ENCODE data around the gene SIAH2. TPM values are rescaled to one million over a fixed set of nuclear protein-coding genes. Genes with fewer than 3 reads are reported as not detected.

The SIAH2 gene
- total RNA-seq, 4 donors from 2014 or later = 24.8 to 102 (median 38.8) TPM

GRCh38 chr3:150749255-150749654, 13.7 kb downstream of the SIAH2 start:
- intact Hi-C loops (cut with DNase I; ENCODE audit: low total_unique reads) = no loop called here
- Histone ChIP-seq H3K4me3 (no peak overlapping the region), H3K27me3 (no peaks in the 10 kb centered on the region), H3K27ac (peak overlapping the region in 1 of 4 donors; percentile 15), H3K36me3 (no peaks in the 10 kb centered on the region), H3K4me1 (peaks cover 53 to 95% (median 74%) of the 10 kb centered on the region in 4 donors), H3K9me3 (no peaks in the 10 kb centered on the region)
- DNase-seq = no peak
- in situ Hi-C loops (cut with MboI; ENCODE audit: low pct_ligation_motif_present in 1 of 4, low pct_unique_long_range_greater_than_20kb in 1 of 4, low sequenced_read_pairs in 3 of 4) = no loop called here
- TF ChIP-seq, protein P1, sequence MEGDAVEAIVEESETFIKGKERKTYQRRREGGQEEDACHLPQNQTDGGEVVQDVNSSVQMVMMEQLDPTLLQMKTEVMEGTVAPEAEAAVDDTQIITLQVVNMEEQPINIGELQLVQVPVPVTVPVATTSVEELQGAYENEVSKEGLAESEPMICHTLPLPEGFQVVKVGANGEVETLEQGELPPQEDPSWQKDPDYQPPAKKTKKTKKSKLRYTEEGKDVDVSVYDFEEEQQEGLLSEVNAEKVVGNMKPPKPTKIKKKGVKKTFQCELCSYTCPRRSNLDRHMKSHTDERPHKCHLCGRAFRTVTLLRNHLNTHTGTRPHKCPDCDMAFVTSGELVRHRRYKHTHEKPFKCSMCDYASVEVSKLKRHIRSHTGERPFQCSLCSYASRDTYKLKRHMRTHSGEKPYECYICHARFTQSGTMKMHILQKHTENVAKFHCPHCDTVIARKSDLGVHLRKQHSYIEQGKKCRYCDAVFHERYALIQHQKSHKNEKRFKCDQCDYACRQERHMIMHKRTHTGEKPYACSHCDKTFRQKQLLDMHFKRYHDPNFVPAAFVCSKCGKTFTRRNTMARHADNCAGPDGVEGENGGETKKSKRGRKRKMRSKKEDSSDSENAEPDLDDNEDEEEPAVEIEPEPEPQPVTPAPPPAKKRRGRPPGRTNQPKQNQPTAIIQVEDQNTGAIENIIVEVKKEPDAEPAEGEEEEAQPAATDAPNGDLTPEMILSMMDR (IDR thresholded peaks at IDR 0.05) = no peak
- TF ChIP-seq POLR2AphosphoS5 (IDR thresholded peaks at IDR 0.05) (no peak), EP300 (IDR thresholded peaks at IDR 0.05; ENCODE audit: low read depth) (no peak), POLR2A (IDR thresholded peaks at IDR 0.05) (no peak)
- 53 to 70% methylated on average over 1 to 6 of the region's 6 CpGs for whole genome bisulfite sequencing, 2 donors (ENCODE audit: low coverage in 1 of 2)

DNA sequence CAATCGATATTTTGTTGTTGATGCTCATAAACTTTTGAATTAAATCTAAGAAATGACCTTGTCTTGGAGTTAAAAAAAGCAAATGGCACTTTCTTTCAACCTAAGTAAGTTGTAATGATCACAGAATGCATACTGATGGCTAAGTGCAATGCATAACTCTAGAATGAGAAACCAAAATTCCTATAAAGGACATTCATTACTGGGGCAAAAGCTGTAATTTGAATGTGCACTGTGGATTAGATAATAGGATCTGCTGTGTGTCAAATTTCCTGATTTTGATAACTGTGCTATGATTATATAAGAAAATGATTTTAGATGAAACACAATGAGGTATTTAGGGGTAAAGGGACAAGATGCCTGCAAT, 14.3 kb downstream of the SIAH2 start:
- in situ Hi-C loops (cut with MboI; ENCODE audit: low pct_ligation_motif_present in 1 of 4, low pct_unique_long_range_greater_than_20kb in 1 of 4, low sequenced_read_pairs in 3 of 4) = no loop called here
- WGBS, 2 donors (ENCODE audit: low coverage in 1 of 2) = 42% methylated on average over 1 of the region's 1 CpG
- peaks cover 53 to 96% (median 77%) of the 10 kb centered on the region in 4 donors for H3K4me1 ChIP-seq
- no peaks in the 10 kb centered on the region for H3K27me3 ChIP-seq
- intact Hi-C loops (cut with DNase I; ENCODE audit: low total_unique reads) = no loop called here
- no peak for DNase-seq
- TF ChIP-seq POLR2A (IDR thresholded peaks at IDR 0.05) (no peak), POLR2AphosphoS5 (IDR thresholded peaks at IDR 0.05) (no peak), EP300 (IDR thresholded peaks at IDR 0.05; ENCODE audit: low read depth) (no peak)
- H3K9me3 ChIP-seq = no peaks in the 10 kb centered on the region
- no peak overlapping the region for H3K4me3 ChIP-seq
- H3K36me3 ChIP-seq = no peaks in the 10 kb centered on the region
- no peak overlapping the region for H3K27ac ChIP-seq

DNA sequence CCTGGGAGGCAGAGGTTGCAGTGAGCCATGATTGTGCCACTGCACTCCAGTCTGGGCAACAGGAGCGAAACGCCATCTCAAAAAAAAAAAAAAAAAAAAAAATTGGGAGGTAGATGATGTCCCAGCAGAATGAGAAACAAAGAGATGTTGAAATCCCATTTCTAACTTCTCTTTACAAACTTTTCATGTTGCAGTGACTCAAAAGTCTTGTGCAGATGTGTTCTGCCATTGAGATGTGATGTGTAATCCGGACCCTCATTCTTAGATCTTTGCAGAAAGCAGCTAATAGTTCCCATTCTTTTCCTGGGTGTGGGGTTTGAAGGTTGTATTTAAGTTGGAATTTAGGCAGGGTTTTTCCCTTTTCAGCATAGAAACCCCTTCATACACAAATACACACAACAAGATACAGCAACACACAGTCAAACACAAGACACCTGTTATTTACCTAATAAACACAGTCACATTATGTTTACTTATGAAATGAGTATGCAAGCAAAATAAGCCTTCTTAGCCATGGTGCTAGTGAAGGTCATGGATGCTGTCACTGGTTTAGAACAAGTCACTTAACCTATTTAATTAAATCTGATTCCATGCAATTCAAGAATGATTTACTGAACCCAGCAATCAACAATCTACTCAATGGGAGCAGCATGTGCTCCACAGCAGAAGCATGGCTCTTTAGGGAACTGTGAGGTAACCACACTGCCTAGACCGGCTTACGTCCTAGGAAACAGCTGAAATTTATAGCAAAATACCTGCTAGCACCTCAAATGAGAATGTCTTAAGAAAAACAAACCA, 14.9 kb downstream of the SIAH2 start:
- no peak overlapping the region for H3K4me3 ChIP-seq
- no peaks in the 10 kb centered on the region for H3K36me3 ChIP-seq
- 84 to 90% methylated on average over 3 to 5 of the region's 5 CpGs for WGBS, 2 donors (ENCODE audit: low coverage in 1 of 2)
- DNase-seq = no peak
- H3K27ac ChIP-seq = no peak overlapping the region
- intact Hi-C loops (cut with DNase I; ENCODE audit: low total_unique reads) = no loop called here
- no peak for TF ChIP-seq POLR2A (IDR thresholded peaks at IDR 0.05)
- TF ChIP-seq EP300 (IDR thresholded peaks at IDR 0.05; ENCODE audit: low read depth) = no peak
- TF ChIP-seq POLR2AphosphoS5 (IDR thresholded peaks at IDR 0.05) = no peak
- TF ChIP-seq, protein P1 (IDR thresholded peaks at IDR 0.05) = no peak
- no peaks in the 10 kb centered on the region for H3K9me3 ChIP-seq
- in situ Hi-C loops (cut with MboI; ENCODE audit: low pct_ligation_motif_present in 1 of 4, low pct_unique_long_range_greater_than_20kb in 1 of 4, low sequenced_read_pairs in 3 of 4) = no loop called here
- peaks cover 51 to 96% (median 78%) of the 10 kb centered on the region in 4 donors for H3K4me1 ChIP-seq
- H3K27me3 ChIP-seq = no peaks in the 10 kb centered on the region

GRCh38 chr3:150746791-150747590, 16.0 kb downstream of the SIAH2 start:
- H3K36me3 ChIP-seq = no peaks in the 10 kb centered on the region
- H3K4me1 ChIP-seq = peaks cover 40 to 85% (median 67%) of the 10 kb centered on the region in 4 donors
- 20 to 68% methylated on average over 1 to 7 of the region's 7 CpGs for WGBS, 2 donors (ENCODE audit: low coverage in 1 of 2)
- in situ Hi-C loops (cut with MboI; ENCODE audit: low pct_ligation_motif_present in 1 of 4, low pct_unique_long_range_greater_than_20kb in 1 of 4, low sequenced_read_pairs in 3 of 4) = no loop called here
- TF ChIP-seq POLR2AphosphoS5 (IDR thresholded peaks at IDR 0.05) (no peak), POLR2A (IDR thresholded peaks at IDR 0.05) (no peak), EP300 (IDR thresholded peaks at IDR 0.05; ENCODE audit: low read depth) (no peak)
- TF ChIP-seq, protein P1 (IDR thresholded peaks at IDR 0.05) = no peak
- no peak for DNase-seq
- no peaks in the 10 kb centered on the region for H3K27me3 ChIP-seq
- no peaks in the 10 kb centered on the region for H3K9me3 ChIP-seq
- H3K4me3 ChIP-seq = no peak overlapping the region
- intact Hi-C loops (cut with DNase I; ENCODE audit: low total_unique reads) = no loop called here
- H3K27ac ChIP-seq = peak overlapping the region in 3 of 4 donors; percentile 19 to 55 (median 30)

All from transverse colon (tissue), 4 donors.